Measurements from ENCODE around the gene PLCH1. TPM values are rescaled to one million over a fixed set of nuclear protein-coding genes. Genes with fewer than 3 reads are reported as not detected.

PLCH1 gene
- total and polyA plus RNA-seq, 10 of the 15 experiments (the other 5 are each of a cell fraction or from before 2014, with no cell fraction given), result 0.03 to 0.22 (median 0.04) TPM; not detected in 5

DNA sequence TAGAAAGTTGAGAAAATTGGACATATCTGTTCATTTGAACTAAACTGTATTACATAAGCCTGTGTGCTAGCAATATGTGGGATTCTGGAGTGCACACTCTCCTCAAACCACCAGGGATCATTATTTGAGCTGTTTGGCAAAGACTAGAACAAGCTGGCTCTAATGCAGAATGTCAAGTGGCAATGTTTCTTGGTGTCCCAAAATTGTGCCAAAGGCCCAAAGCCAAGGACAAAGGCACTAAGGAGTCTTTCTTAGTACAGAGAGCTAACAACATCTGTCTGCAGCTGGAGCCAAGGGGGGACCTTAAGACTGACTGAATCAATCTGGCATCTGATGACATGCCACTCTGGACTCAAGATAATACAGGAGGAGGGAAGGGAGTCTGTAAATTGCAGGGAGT is 374.7 kb downstream of the PLCH1 start:
- DNase-seq (ENCODE audit: low read depth, low spot score) (no peak), FAIRE-seq (no peak), ATAC-seq (no peak)
- H3K27ac ChIP-seq (ENCODE audit: control insufficient read depth, insufficient read depth), result no peak overlapping the region
- ChIA-PET SMC1A (ENCODE audit: uncharacterized antibody, unreplicated experiment) (no interaction called here), RAD21 (ENCODE audit: unreplicated experiment) (no interaction called here), POLR2A (interaction anchor here (0.5 kb wide), 1 partner anchor 19 kb away, joined by 3 read pairs; no protein-coding TSS in a partner anchor), CTCF (interaction anchor here (0.8 kb wide), 1 partner anchor 277 kb away, joined by 3 read pairs; no protein-coding TSS in a partner anchor)
- TF ChIP-seq, protein P1, sequence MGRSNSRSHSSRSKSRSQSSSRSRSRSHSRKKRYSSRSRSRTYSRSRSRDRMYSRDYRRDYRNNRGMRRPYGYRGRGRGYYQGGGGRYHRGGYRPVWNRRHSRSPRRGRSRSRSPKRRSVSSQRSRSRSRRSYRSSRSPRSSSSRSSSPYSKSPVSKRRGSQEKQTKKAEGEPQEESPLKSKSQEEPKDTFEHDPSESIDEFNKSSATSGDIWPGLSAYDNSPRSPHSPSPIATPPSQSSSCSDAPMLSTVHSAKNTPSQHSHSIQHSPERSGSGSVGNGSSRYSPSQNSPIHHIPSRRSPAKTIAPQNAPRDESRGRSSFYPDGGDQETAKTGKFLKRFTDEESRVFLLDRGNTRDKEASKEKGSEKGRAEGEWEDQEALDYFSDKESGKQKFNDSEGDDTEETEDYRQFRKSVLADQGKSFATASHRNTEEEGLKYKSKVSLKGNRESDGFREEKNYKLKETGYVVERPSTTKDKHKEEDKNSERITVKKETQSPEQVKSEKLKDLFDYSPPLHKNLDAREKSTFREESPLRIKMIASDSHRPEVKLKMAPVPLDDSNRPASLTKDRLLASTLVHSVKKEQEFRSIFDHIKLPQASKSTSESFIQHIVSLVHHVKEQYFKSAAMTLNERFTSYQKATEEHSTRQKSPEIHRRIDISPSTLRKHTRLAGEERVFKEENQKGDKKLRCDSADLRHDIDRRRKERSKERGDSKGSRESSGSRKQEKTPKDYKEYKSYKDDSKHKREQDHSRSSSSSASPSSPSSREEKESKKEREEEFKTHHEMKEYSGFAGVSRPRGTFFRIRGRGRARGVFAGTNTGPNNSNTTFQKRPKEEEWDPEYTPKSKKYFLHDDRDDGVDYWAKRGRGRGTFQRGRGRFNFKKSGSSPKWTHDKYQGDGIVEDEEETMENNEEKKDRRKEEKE (IDR thresholded peaks at IDR 0.05), result no peak
- TF ChIP-seq GABPA (IDR thresholded peaks at IDR 0.05; ENCODE audit: low read depth), result no peak
- TF ChIP-seq EED (IDR thresholded peaks at IDR 0.05; ENCODE audit: low read depth), result no peak
- TF ChIP-seq, protein P2, sequence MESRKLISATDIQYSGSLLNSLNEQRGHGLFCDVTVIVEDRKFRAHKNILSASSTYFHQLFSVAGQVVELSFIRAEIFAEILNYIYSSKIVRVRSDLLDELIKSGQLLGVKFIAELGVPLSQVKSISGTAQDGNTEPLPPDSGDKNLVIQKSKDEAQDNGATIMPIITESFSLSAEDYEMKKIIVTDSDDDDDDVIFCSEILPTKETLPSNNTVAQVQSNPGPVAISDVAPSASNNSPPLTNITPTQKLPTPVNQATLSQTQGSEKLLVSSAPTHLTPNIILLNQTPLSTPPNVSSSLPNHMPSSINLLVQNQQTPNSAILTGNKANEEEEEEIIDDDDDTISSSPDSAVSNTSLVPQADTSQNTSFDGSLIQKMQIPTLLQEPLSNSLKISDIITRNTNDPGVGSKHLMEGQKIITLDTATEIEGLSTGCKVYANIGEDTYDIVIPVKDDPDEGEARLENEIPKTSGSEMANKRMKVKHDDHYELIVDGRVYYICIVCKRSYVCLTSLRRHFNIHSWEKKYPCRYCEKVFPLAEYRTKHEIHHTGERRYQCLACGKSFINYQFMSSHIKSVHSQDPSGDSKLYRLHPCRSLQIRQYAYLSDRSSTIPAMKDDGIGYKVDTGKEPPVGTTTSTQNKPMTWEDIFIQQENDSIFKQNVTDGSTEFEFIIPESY (IDR thresholded peaks at IDR 0.05), result no peak
- no peak overlapping the region for H3K9ac ChIP-seq (ENCODE audit: control insufficient read depth, insufficient read depth, low read length)
- in situ Hi-C loops (cut with MboI), result no loop called here
- BruUV-seq (replicated peaks), result no TSS peak
- no peaks in the 10 kb centered on the region for H3K4me1 ChIP-seq (ENCODE audit: control insufficient read depth, insufficient read depth, low read length)
- H3K79me2 ChIP-seq (ENCODE audit: control insufficient read depth, insufficient read depth, low read length), result no peaks in the 10 kb centered on the region
- no peaks in the 10 kb centered on the region for H4K20me1 ChIP-seq (ENCODE audit: control insufficient read depth, insufficient read depth)
- no peaks in the 10 kb centered on the region; the same call in 2 of the 3 replicates for H3K9me3 ChIP-seq (replicated peaks; ENCODE audit: control insufficient read depth, insufficient read depth, low read length)
- H3K27me3 ChIP-seq (replicated peaks in 1 of 2; ENCODE audit: control insufficient read depth in 2 of 2, insufficient read depth in 2 of 2, low read length in 1 of 2), result no peaks in the 10 kb centered on the region
- H2AFZ ChIP-seq (ENCODE audit: control insufficient read depth, low read depth, low read length), result no peak overlapping the region
- no peak overlapping the region for H3K4me3 ChIP-seq
- intact Hi-C loops (cut with micrococcal nuclease; ENCODE audit: unreplicated experiment), result no loop called here
- no peak overlapping the region for H3K4me2 ChIP-seq (ENCODE audit: control insufficient read depth, insufficient read depth)
- H3K36me3 ChIP-seq (ENCODE audit: control insufficient read depth in 2 of 2, insufficient read depth in 2 of 2, low read length in 1 of 2), result no peaks in the 10 kb centered on the region
